ENCODE results near the gene VPS26C.

Gene VPS26C

GRCh38 chr21:37188825-37189224, 78.3 kb downstream of the VPS26C start:
- no peak for TF ChIP-seq FOXP2 (optimal IDR thresholded peaks at IDR 0.05; ENCODE audit: borderline replicate concordance, extremely low read depth, extremely low read length, insufficient read depth)
- no peak for TF ChIP-seq REST (IDR thresholded peaks at IDR 0.05; ENCODE audit: insufficient read depth in 1 of 2, low read depth in 2 of 2, low read length in 2 of 2)

GRCh38 chr21:37186983-37187382, 80.2 kb downstream of the VPS26C start:
- TF ChIP-seq SIN3A (IDR thresholded peaks at IDR 0.05; ENCODE audit: borderline replicate concordance, insufficient read depth, low read length), result no peak
- TF ChIP-seq FOXP2 (optimal IDR thresholded peaks at IDR 0.05; ENCODE audit: borderline replicate concordance, extremely low read depth, extremely low read length, insufficient read depth), result no peak
- no peak for TF ChIP-seq TAF1 (IDR thresholded peaks at IDR 0.05; ENCODE audit: borderline replicate concordance, insufficient read depth, low read length)
- TF ChIP-seq POLR2AphosphoS5 (IDR thresholded peaks at IDR 0.05; ENCODE audit: low read depth, low read length), result no peak
- TF ChIP-seq REST (IDR thresholded peaks at IDR 0.05; ENCODE audit: insufficient read depth in 1 of 2, low read depth in 2 of 2, low read length in 2 of 2), result no peak

GRCh38 chr21:37184784-37185593, 82.1 kb downstream of the VPS26C start:
- TF ChIP-seq FOXP2 (optimal IDR thresholded peaks at IDR 0.05; ENCODE audit: borderline replicate concordance, extremely low read depth, extremely low read length, insufficient read depth), result no peak
- no peak for TF ChIP-seq POLR2AphosphoS5 (IDR thresholded peaks at IDR 0.05; ENCODE audit: low read depth, low read length)
- no peak for TF ChIP-seq SIN3A (IDR thresholded peaks at IDR 0.05; ENCODE audit: borderline replicate concordance, insufficient read depth, low read length)
- TF ChIP-seq REST (IDR thresholded peaks at IDR 0.05; ENCODE audit: insufficient read depth in 1 of 2, low read depth in 2 of 2, low read length in 2 of 2), result no peak
- no peak for TF ChIP-seq TAF1 (IDR thresholded peaks at IDR 0.05; ENCODE audit: borderline replicate concordance, insufficient read depth, low read length)

GRCh38 chr21:37183749-37184148, 83.4 kb downstream of the VPS26C start:
- TF ChIP-seq REST (IDR thresholded peaks at IDR 0.05; ENCODE audit: insufficient read depth in 1 of 2, low read depth in 2 of 2, low read length in 2 of 2) (no peak), POLR2AphosphoS5 (IDR thresholded peaks at IDR 0.05; ENCODE audit: low read depth, low read length) (no peak), FOXP2 (optimal IDR thresholded peaks at IDR 0.05; ENCODE audit: borderline replicate concordance, extremely low read depth, extremely low read length, insufficient read depth) (no peak), TAF1 (IDR thresholded peaks at IDR 0.05; ENCODE audit: borderline replicate concordance, insufficient read depth, low read length) (no peak), SIN3A (IDR thresholded peaks at IDR 0.05; ENCODE audit: borderline replicate concordance, insufficient read depth, low read length) (no peak)

Measured in PFSK-1 (cell line).